Small intestine (tissue), 7 donors: ENCODE data around the gene GJB4. TPM values are rescaled to one million over a fixed set of nuclear protein-coding genes. Genes with fewer than 3 reads are reported as not detected.
"Not testable (repeated sequence)": the region's sequence is repeated elsewhere in the genome, so short reads cannot be mapped to it uniquely, and the experiment has no call there.

Experiments
- DNase-seq, 2 donors: peaks; one replicate each; pipeline versions ENCODE4 v3.0.0 to v3.0.0-alpha.2; 2013
- FAIRE-seq: peaks from 2 replicates; lab custom pipeline; 2012; peaks lifted over from hg19 to GRCh38; lab: Jason Lieb, UNC
- H3K27ac ChIP-seq, 3 donors: one replicate each; pipeline ENCODE4 v1.5.1; 2013; ENCODE audit warnings: low read length in 2 of 3, mild to moderate bottlenecking in 2 of 3, control low read depth in 1 of 3, inconsistent platforms in 1 of 3, low read depth in 1 of 3, moderate library complexity in 1 of 3
- H3K27me3 ChIP-seq, 3 donors: one replicate each; pipeline ENCODE4 v1.6.1; 2013; ENCODE audit warnings: low read length in 3 of 3, inconsistent platforms in 1 of 3; ENCODE audit not compliant: control insufficient read depth in 3 of 3, insufficient read depth in 3 of 3
- H3K36me3 ChIP-seq, 3 donors: one replicate each; pipeline ENCODE4 v1.6.1; 2013; ENCODE audit warnings: low read length in 3 of 3, inconsistent platforms in 1 of 3, low read depth in 1 of 3, mild to moderate bottlenecking in 1 of 3, moderate library complexity in 1 of 3; ENCODE audit not compliant: control insufficient read depth in 3 of 3, insufficient read depth in 2 of 3
- H3K4me1 ChIP-seq, 3 donors: one replicate each; pipeline ENCODE4 v1.6.1; 2013; ENCODE audit warnings: low read length in 2 of 3, inconsistent platforms in 1 of 3, low read depth in 1 of 3, mild to moderate bottlenecking in 1 of 3, moderate library complexity in 1 of 3; ENCODE audit not compliant: control insufficient read depth in 3 of 3, insufficient read depth in 2 of 3
- H3K4me3 ChIP-seq, 3 donors: one replicate each; pipeline ENCODE4 v1.5.1; 2013; ENCODE audit warnings: low read length in 3 of 3, control low read depth in 1 of 3, inconsistent platforms in 1 of 3, low read depth in 1 of 3, mild to moderate bottlenecking in 1 of 3, moderate library complexity in 1 of 3
- H3K9me3 ChIP-seq, 2 donors: one replicate each; pipeline ENCODE4 v1.6.1; 2013; ENCODE audit warnings: low read depth in 1 of 2, low read length in 1 of 2; ENCODE audit not compliant: control insufficient read depth in 2 of 2, insufficient read depth in 1 of 2
- WGBS, 3 donors: extraction: QIAGEN DNeasy Blood & Tissue Kit; methylation state at CpG; one replicate each; pipeline ENCODE4 v1.1.7; 2013; 5-methylcytosine and 5-hydroxymethylcytosine counted together
- polyA plus RNA-seq, 4 donors: library from polyadenylated mRNA; stranded (reverse) in 3 of 4; unstranded in 1 of 4; fragments of 200-250 nt in 3 of 4; fragments of 120-200 nt in 1 of 4; gene quantifications; one replicate each; pipeline versions ENCODE4 v1.2.1 to v1.2.3, GENCODE V29; 2013
- donor health status: healthy with polysubstance abuse.
- donor health status: control.
- donor health status: control.
- donor health status: Bipolar disorder and iron deficiency.
- donor health status: healthy.

GJB4 gene
- polyA plus RNA-seq, 4 donors, result 0.07 to 0.47 TPM; not detected in 2

GRCh38 chr1:34808051-34808810, 48.7 kb downstream of the GJB4 start:
- Histone ChIP-seq H3K27ac (no peak overlapping the region), H3K9me3 (no peaks in the 10 kb centered on the region), H3K4me1 (no peaks in the 10 kb centered on the region), H3K4me3 (no peak overlapping the region), H3K36me3 (no peaks in the 10 kb centered on the region), H3K27me3 (no peaks in the 10 kb centered on the region)
- DNase-seq (no peak), FAIRE-seq (no peak)
- 85 to 88% (median 88%) methylated on average over 9 of the region's 9 CpGs for WGBS, 3 donors

- H3K27me3 ChIP-seq, H3K4me1 ChIP-seq, FAIRE-seq, H3K27ac ChIP-seq, H3K9me3 ChIP-seq, H3K4me3 ChIP-seq, DNase-seq, H3K36me3 ChIP-seq: not testable (repeated sequence)
- whole genome bisulfite sequencing, 3 donors, result 90 to 96% (median 91%) methylated on average over 3 of the region's 3 CpGs
These were observed 51.2 kb downstream of the GJB4 start for GRCh38 chr1:34810781-34811180.

Other genes with a start within 250 kb of the GJB4 start
- under 1 TPM in 1 of 4 donors, not detected in 3; 0.19 TPM for gene GJB5, start 4.7 kb upstream of the GJB4 start, polyA plus RNA-seq
- gene GJB3, start 21.5 kb downstream of the GJB4 start, polyA plus RNA-seq, result 1 to 10 TPM in 1 of 4 donors, under 1 TPM in 2, not detected in 1; 0.67 to 1.9 (median 0.78) TPM
- gene GJA4, start 33.3 kb downstream of the GJB4 start, polyA plus RNA-seq, result 10 to 100 TPM in 1 of 4 donors, 1 to 10 TPM in 1, under 1 TPM in 1, not detected in 1; 0.81 to 16.8 (median 5.8) TPM
- gene SMIM12, start 100.0 kb downstream of the GJB4 start, polyA plus RNA-seq, result 10 to 100 TPM; 26.6 to 53.2 (median 35.0) TPM
- under 1 TPM in 3 of 4 donors, not detected in 1; 0.18 to 0.39 (median 0.27) TPM for gene DLGAP3, start 169.9 kb downstream of the GJB4 start, polyA plus RNA-seq
- 10 to 100 TPM in 3 of 4 donors, 1 to 10 TPM in 1; 5.6 to 41.4 (median 26.7) TPM for gene TMEM35B, start 225.6 kb downstream of the GJB4 start, polyA plus RNA-seq